Activated T-helper 1 cell treated with anti-CD3 and anti-CD28 coated beads, Interleukin-12 subunit alpha, Interleukin-12 subunit beta, Interleukin-2, Interleukin-4 antibody, amounts not matched to agents 30 ng/mL and 10 ng/mL and 1 ng/mL, durations not matched to agents 14 hours and 24 hours and 36 hours (primary cell): ENCODE measurements around the gene KRTAP10-6. TPM values are rescaled to one million over a fixed set of nuclear protein-coding genes. Genes with fewer than 3 reads are reported as not detected.
"Not testable (repeated sequence)": the region's sequence is repeated elsewhere in the genome, so short reads cannot be mapped to it uniquely, and the experiment has no call there.

Experiments used
- DNase-seq: peaks from one replicate; pipeline ENCODE4 v3.0.0; 2021; ENCODE audit warnings: low spot score
- H3K27ac Mint-ChIP-seq: one replicate; pipeline ENCODE4 v1.8.0; 2021; ENCODE audit warnings: mild to moderate bottlenecking, mixed read lengths
- H3K27me3 Mint-ChIP-seq: one replicate; pipeline ENCODE4 v1.8.0; 2022; ENCODE audit warnings: mild to moderate bottlenecking, moderate library complexity, mixed read lengths; ENCODE audit not compliant: insufficient read depth
- H3K36me3 Mint-ChIP-seq: one replicate; pipeline ENCODE4 v1.8.0; 2021; ENCODE audit warnings: low read depth, mixed read lengths
- H3K4me1 Mint-ChIP-seq: one replicate; pipeline ENCODE4 v1.8.0; 2021; ENCODE audit warnings: low read depth, mixed read lengths
- H3K4me3 Mint-ChIP-seq: one replicate; pipeline ENCODE4 v1.8.0; 2021; ENCODE audit warnings: mild to moderate bottlenecking, moderate library complexity, mixed read lengths
- H3K9me3 Mint-ChIP-seq: one replicate; pipeline ENCODE4 v1.8.0; 2021; ENCODE audit warnings: mixed read lengths
- intact Hi-C: fragments of 100-400 bp; cut with micrococcal nuclease; formaldehyde crosslinking; loops from one replicate; pipeline ENCODE4 v1.15.1; 2024
- total RNA-seq: library from RNA; stranded (reverse); gene quantifications from 2 replicates; pipeline ENCODE4 v1.2.3, GENCODE V29; 2022

KRTAP10-6 gene
- total RNA-seq, 1 donor from 2014 or later = not detected

DNA sequence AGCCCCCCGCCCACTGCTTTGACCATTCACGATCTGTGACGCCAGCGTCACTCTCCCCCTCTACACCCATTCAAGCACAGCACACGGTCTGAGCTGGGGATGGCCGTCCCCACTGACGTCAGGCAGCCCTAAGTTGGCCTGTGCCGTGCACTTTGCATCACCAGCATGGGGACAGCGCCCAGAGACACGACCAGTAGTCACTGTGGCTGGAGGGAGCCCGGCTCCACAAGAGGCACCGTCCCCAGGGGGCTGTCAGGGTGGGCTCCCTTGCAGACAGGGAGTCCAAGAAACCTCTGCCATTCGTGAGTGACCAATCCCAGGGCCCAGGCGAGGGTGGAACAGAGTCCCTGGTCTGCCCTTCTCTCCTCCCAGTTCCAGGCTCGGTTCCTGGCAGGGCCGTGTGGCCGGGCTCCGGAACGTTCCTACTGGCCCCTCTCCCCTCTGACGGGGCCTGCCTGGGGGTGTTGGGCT is 21.9 kb upstream of the KRTAP10-6 start:
- peaks cover 46% of the 10 kb centered on the region for H3K9me3 Mint-ChIP-seq
- intact Hi-C loops = no loop called here
- H3K4me3 Mint-ChIP-seq = no peak overlapping the region
- no peak overlapping the region for H3K27ac Mint-ChIP-seq
- DNase-seq = no peak
- H3K36me3 Mint-ChIP-seq = peaks cover 15% of the 10 kb centered on the region
- H3K27me3 Mint-ChIP-seq = peaks cover 3% of the 10 kb centered on the region
- peaks cover 21% of the 10 kb centered on the region for H3K4me1 Mint-ChIP-seq

DNA sequence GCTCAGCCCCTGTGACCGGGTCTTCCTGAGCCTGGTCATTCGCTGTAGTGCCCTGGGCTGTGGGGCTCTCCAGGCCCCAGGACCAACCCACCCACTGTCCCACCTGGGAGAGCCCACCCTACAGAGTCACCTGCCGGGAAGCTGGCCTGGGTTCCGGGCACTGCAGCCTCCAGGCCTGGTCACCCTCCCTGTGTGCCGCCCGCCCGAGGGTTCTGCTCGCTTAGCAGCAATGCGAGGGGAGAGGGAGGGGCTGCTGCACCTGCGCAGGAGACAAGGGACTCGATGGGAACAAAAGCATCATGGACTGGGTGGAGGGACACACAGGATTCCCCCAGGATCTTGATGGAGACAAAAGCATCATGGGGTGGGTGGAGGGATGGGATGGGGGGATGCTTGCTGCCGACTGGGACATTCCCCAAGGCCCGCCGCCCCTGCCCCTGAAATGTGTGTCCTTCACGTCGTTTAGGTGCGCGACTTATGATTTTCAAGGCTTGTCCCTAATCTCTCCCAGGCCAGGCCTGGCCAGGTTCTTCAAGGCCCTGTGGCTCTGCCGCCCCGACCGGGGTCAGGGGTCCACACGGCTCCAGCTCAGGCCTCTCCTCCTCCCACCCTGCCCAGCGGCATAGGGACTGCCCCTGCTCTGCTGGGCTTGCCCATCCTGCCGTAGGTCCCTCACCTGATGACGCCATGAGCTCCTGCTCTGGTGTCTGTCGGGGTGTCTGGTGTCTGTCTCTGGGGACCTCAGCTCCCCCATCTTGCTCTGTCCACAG is 21.3 kb upstream of the KRTAP10-6 start:
- peaks cover 9% of the 10 kb centered on the region for H3K36me3 Mint-ChIP-seq
- peaks cover 15% of the 10 kb centered on the region for H3K4me1 Mint-ChIP-seq
- peaks cover 3% of the 10 kb centered on the region for H3K27me3 Mint-ChIP-seq
- no peak for DNase-seq
- intact Hi-C loops = no loop called here
- no peak overlapping the region for H3K4me3 Mint-ChIP-seq
- no peak overlapping the region for H3K27ac Mint-ChIP-seq
- peaks cover 45% of the 10 kb centered on the region for H3K9me3 Mint-ChIP-seq

DNA sequence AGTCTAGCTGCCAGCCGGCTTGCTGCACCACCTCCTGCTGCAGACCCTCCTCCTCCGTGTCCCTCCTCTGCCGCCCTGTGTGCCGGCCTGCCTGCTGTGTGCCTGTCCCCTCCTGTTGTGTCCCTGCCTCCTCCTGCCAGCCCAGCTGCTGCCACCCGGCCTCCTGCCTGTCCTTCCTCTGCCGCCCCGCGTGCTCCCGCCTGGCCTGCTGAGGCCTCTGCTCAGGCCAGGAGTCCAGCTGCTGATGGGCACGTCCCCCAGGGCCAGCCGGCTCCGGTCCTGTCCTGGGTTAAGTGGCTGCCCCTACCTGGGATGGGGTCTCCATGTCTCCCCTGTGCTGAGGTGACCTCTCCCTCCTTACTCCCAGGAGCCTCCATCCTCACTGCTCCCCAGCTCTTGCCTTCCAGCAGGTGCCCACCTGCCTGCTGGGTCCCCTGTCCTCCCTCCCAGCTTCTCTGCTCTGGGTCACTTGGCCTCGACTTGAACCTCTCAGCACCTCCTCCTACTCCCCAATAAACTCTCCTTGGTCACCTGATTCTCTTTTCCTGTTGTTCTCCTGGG is 20.4 kb upstream of the KRTAP10-6 start:
- intact Hi-C loops = no loop called here
- Mint-ChIP-seq H3K27me3 (peaks cover 6% of the 10 kb centered on the region), H3K4me3 (no peak overlapping the region), H3K36me3 (peaks cover 5% of the 10 kb centered on the region), H3K27ac (no peak overlapping the region), H3K4me1 (peaks cover 8% of the 10 kb centered on the region), H3K9me3 (peaks cover 37% of the 10 kb centered on the region)
- no peak for DNase-seq

DNA sequence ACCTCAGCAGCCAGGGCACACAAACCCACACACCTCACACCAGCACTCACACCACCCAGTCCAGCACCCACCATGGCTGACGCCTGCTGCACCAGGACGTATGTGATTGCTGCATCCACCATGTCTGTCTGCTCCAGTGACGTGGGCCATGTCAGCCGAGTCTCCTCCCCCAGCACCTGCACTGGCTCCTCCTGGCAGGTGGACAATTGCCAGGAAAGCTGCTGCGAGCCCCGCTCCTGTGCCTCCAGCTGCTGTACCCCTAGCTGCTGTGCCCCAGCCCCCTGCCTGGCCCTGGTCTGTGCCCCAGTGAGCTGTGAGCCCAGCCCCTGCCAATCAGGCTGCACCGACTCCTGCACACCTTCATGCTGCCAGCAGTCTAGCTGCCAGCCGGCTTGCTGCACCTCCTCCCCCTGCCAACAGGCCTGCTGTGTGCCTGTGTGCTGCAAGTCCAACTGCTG is 19.8 kb upstream of the KRTAP10-6 start, which contains the start of gene KRTAP10-8:
Gene KRTAP10-8, plus strand, starts transcription at position 51 of the 458 bp plus-strand sequence. Its CDS starts 22 bp downstream, at position 73.
- intact Hi-C loops = no loop called here
- H3K27me3 Mint-ChIP-seq = peaks cover 6% of the 10 kb centered on the region
- H3K36me3 Mint-ChIP-seq = peaks cover 5% of the 10 kb centered on the region
- peaks cover 8% of the 10 kb centered on the region for H3K4me1 Mint-ChIP-seq
- no peak for DNase-seq
- peaks cover 41% of the 10 kb centered on the region for H3K9me3 Mint-ChIP-seq
- no peak within 1 kb of the TSS for H3K27ac Mint-ChIP-seq
- no peak within 1 kb of the TSS for H3K4me3 Mint-ChIP-seq

DNA sequence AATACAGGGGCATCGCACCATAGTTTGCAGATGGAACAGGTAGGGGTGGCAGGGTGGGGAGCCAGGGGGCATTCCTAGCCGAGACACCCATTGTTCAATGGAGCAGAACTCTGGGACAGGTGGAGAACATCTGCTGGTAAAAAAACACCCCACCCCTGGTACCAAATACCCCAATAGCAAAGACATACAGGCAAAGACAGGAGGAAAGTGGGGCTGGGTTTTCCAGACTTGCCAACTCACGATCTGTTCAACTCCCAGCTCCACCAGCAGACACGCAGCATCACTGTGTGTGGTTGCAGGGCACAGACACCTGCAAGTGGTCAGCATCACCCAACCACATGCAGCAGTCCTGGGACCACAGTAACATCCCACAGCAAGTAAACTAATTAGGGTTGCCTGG is 19.2 kb upstream of the KRTAP10-6 start:
- Mint-ChIP-seq H3K4me1 (peaks cover 8% of the 10 kb centered on the region), H3K27ac (no peak overlapping the region), H3K27me3 (peaks cover 10% of the 10 kb centered on the region), H3K36me3 (peaks cover 5% of the 10 kb centered on the region), H3K9me3 (peaks cover 41% of the 10 kb centered on the region), H3K4me3 (no peak overlapping the region)
- intact Hi-C loops = no loop called here
- DNase-seq = no peak

DNA sequence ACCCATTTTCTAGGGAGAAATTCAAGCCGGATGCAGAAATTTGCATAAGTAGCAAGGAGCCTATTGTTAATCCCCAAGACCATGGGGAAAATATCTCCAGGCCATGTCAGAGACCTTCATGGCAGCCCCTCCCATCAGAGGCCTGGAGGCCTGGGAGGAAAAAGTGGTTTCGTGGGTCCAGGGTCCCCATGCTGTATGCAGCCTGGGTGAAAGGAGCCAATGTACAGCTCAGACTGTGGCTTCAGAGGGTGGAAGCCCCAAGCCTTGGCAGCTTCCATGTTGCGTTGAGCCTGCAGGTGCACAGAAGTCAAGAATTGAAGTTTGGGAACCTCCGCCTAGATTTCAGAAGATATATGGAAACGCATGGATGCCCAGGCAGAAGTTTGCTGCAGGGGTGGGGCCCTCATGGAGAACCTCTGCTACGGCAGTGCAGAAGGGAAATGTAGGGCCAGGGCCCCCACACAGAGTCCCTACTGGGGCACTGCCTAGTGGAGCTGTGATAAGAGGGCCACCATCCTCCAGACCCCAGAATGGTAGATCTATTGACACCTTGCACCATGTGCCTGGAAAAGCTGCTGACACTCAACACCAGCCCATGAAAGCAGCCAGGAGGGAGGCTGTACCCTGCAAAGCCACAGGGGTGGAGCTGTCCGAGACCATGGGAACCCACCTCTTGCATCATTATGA is 18.0 kb upstream of the KRTAP10-6 start:
- H3K27me3 Mint-ChIP-seq = peaks cover 10% of the 10 kb centered on the region
- DNase-seq, H3K4me3 Mint-ChIP-seq, intact Hi-C loops, H3K27ac Mint-ChIP-seq, H3K36me3 Mint-ChIP-seq, H3K4me1 Mint-ChIP-seq: not testable (repeated sequence)
- peaks cover 41% of the 10 kb centered on the region for H3K9me3 Mint-ChIP-seq

DNA sequence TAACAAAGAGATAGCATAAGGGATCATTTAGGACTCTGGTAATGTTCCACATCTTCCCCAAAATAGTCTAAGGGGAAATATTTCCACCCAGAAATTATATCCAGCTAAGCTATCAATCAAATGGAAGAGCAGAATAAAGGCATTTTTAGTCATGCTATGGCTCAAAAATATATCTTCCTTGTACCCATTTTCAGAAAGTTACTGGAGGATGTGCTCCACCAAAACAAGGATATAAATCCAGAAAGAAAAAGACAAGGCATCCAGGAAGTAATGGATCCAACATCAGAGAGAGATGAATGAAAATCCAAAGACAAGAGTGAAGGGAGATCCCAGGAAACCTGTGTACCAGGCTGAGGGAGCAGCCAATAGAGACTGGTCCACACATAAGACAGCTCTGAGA is 16.9 kb upstream of the KRTAP10-6 start:
- intact Hi-C loops = no loop called here
- DNase-seq = no peak
- peaks cover 5% of the 10 kb centered on the region for H3K36me3 Mint-ChIP-seq
- no peaks in the 10 kb centered on the region for H3K4me1 Mint-ChIP-seq
- H3K4me3 Mint-ChIP-seq = no peak overlapping the region
- H3K27me3 Mint-ChIP-seq = peaks cover 14% of the 10 kb centered on the region
- H3K9me3 Mint-ChIP-seq = peaks cover 42% of the 10 kb centered on the region
- H3K27ac Mint-ChIP-seq = no peak overlapping the region

DNA sequence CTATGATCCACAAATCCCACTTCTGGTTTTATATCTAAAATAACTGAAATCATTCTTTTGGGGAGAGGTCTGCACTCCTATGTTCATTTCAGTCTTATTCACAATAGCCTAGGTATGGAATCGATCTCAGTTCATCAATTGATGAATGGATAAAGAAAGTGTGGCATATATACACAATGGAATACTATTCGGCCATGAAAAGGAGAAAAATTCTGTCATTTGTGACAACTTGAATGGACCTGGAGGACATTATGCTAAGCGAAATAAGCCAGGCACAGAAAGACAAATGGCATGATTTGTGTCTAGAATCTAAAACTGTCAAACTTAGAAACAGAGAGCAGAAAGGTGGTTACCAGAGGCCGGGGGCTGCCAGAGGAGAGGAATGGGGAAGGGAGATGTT is 14.2 kb upstream of the KRTAP10-6 start:
- peaks cover 3% of the 10 kb centered on the region for H3K36me3 Mint-ChIP-seq
- H3K4me1 Mint-ChIP-seq = no peaks in the 10 kb centered on the region
- intact Hi-C loops = no loop called here
- DNase-seq = no peak
- no peak overlapping the region for H3K4me3 Mint-ChIP-seq
- H3K9me3 Mint-ChIP-seq = peaks cover 41% of the 10 kb centered on the region
- H3K27ac Mint-ChIP-seq = no peak overlapping the region
- peaks cover 16% of the 10 kb centered on the region for H3K27me3 Mint-ChIP-seq

DNA sequence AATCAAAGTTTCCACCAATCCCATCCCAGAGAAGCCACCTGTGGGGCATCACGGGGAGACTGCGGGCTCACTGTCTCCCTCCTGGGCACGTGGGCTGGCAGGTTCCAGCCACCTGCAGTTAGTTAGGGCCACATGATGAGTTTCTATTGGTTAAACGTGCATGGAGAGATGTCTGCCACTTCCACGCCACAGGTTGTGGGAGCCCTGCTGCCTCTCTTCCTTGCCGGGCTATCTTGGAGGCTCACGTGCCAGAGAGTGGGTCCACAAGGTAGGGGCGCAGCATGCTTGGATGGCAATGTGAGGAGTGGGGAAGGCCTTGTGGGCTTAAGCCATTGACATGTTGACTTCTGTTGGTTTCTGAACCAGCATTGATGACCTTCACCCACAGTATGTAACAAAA is 11.6 kb upstream of the KRTAP10-6 start:
- DNase-seq = no peak
- Mint-ChIP-seq H3K27me3 (peaks cover 14% of the 10 kb centered on the region), H3K27ac (no peak overlapping the region), H3K4me1 (no peaks in the 10 kb centered on the region), H3K36me3 (no peaks in the 10 kb centered on the region), H3K9me3 (peaks cover 15% of the 10 kb centered on the region), H3K4me3 (no peak overlapping the region)
- intact Hi-C loops = no loop called here

DNA sequence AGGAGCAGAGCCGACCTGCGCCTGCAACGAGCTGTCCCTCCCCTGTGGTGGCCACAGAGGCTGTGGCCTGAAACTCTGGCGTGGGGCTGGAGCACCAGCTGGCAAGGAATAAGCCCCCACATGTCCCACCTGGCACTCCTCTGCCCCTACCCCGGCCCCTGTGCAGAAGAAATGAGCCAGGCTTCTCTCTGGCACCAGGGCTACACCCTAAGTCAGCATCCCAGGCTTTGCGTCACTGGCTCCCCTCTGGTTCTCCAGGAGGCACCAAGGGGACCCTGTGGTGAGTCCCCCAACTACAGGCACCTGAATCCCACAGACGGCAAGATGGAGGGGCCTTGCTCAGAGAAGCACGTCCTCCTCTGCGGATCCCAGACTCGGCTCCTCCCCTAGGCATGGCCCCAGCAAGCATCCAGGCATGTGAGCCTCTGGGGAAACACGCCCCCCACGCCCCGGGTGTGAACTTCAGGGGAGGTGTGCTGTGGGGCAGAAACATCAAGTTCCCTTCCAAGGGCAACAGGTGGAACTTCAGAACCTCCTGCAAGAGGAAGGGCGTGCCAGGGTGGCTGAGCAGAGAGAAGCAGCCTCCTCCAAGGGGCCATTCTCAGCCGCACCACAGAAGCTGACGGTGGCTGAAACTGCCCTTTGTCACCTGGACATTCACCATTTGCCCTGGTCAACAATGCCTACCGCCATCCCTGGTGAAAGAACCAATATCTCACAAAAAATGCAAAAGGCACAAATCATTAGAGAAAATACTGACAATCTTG is 11.0 kb upstream of the KRTAP10-6 start:
- Mint-ChIP-seq H3K4me3 (no peak overlapping the region), H3K9me3 (peaks cover 13% of the 10 kb centered on the region), H3K27ac (no peak overlapping the region), H3K27me3 (peaks cover 15% of the 10 kb centered on the region), H3K36me3 (no peaks in the 10 kb centered on the region), H3K4me1 (no peaks in the 10 kb centered on the region)
- DNase-seq = no peak
- intact Hi-C loops = no loop called here

DNA sequence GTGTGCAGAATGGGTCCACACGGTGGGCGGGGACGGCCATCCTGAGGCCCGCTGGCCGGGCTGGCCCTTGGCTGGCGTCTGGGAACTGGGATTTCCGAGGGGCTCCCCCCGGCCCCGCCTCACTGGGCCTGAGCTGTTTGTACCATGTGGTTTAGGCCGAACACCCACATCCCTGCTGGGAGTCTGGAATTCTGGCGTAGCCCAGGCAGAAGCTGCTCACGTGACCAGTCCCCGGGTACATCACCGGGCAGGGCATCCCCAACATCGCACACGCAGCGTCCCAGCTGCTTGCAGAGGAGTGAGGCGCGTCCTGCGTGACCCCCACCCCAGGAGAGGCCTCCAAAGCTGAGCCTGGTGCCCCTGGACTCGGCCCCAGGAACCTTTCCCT is 10.2 kb upstream of the KRTAP10-6 start:
- H3K27ac Mint-ChIP-seq = no peak overlapping the region
- intact Hi-C loops = no loop called here
- H3K4me3 Mint-ChIP-seq = no peak overlapping the region
- no peaks in the 10 kb centered on the region for H3K4me1 Mint-ChIP-seq
- no peaks in the 10 kb centered on the region for H3K36me3 Mint-ChIP-seq
- H3K9me3 Mint-ChIP-seq = peaks cover 10% of the 10 kb centered on the region
- H3K27me3 Mint-ChIP-seq = peaks cover 16% of the 10 kb centered on the region
- DNase-seq = no peak

DNA sequence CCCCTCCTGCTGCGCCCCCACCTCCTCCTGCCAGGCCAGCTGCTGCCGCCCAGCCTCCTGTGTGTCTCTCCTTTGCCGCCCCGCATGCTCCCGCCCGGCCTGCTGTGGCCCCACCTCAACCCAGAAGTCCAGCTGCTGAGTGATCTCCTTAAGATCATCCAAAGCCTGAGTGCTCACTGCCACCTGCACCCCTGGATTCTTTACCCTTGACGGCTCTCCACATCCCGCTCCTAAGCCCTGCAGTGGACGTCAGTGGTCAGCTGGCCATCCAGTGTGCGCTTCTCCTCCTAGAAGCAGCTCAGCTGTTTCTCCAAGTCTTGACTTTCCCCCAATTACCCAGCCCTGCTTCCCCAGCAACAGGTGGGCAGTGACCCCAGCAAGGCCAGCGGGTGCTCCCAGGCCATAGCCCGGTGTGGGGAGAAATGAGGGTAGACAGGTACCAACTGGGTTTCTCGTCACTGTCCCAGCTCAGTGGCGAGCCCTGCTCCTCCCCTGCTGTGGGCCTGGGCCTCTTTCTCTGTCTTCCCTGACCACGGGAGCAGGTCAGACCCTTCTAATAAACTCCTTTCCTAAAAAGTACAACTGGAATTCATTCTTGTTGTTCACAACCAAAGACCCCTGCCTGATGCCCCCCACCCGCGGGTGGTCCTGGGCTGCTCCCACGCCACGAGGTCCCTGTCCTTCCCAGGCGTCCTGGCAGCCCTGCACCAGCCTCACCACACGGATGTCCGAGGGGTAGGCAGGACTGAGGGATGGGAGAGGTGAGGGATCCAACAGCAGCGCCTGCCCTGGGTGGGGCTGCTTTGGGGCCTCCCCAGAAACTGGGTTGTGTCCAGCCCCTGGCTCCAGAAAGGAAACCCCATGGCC is 9.5 kb upstream of the KRTAP10-6 start:
- H3K27me3 Mint-ChIP-seq = peaks cover 15% of the 10 kb centered on the region
- peaks cover 7% of the 10 kb centered on the region for H3K9me3 Mint-ChIP-seq
- no peaks in the 10 kb centered on the region for H3K36me3 Mint-ChIP-seq
- no peak overlapping the region for H3K4me3 Mint-ChIP-seq
- no peak for DNase-seq
- intact Hi-C loops = loop anchor here (2.0 kb wide), 1 partner anchor 29 kb away; the partner anchor contains the start of gene KRTAP10-4
- no peak overlapping the region for H3K27ac Mint-ChIP-seq
- H3K4me1 Mint-ChIP-seq = no peaks in the 10 kb centered on the region
